ENCODE measurements around the gene ZDHHC7.

The ZDHHC7 gene

DNA sequence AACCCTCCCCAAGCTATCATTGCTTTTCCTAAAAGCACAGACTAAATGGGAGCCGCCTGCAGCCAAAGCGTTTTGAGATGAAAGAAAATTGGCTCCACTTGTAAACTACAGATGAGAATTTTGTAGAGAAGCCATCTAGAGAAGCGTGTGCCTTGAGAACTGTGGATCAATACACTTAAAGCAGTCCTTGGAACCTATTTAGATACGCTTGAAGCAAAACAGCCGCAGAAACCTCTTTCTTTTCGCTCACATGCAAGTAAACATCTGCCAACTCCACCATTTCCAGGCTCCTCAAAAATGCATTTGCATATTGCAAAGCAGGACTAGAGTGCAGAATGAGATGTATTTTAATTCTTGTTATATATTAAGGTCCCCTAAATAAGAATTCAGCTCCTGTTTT is 29.4 kb upstream of the ZDHHC7 start:
- TF ChIP-seq CTCF (IDR thresholded peaks at IDR 0.05), result no peak

- TF ChIP-seq CTCF (IDR thresholded peaks at IDR 0.05), result no peak
Measured at GRCh38 chr16:85037721-85038120, 26.4 kb upstream of the ZDHHC7 start.

DNA sequence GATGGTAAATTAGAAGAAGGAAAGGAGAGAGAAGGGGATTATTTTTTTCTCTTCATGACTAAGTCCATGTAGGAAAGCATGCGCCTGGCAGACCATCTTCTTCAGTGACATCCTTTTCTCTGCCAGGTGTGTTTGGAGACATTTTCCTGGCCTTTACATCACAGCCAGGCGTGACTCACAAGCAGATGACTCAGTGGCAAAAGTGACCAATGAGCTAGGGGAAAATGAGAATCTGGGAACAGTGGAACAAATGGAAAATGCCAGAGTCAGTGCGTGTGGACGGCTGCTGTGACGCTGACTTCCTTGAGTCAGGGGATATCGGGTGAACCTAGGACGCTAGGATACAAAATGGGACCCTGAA is 25.7 kb upstream of the ZDHHC7 start:
- no peak for TF ChIP-seq CTCF (IDR thresholded peaks at IDR 0.05)

GRCh38 chr16:85036236-85037049 is 25.1 kb upstream of the ZDHHC7 start:
- no peak for TF ChIP-seq CTCF (IDR thresholded peaks at IDR 0.05)

GRCh38 chr16:85034591-85035433 is 23.5 kb upstream of the ZDHHC7 start:
- TF ChIP-seq CTCF (IDR thresholded peaks at IDR 0.05), result no peak

DNA sequence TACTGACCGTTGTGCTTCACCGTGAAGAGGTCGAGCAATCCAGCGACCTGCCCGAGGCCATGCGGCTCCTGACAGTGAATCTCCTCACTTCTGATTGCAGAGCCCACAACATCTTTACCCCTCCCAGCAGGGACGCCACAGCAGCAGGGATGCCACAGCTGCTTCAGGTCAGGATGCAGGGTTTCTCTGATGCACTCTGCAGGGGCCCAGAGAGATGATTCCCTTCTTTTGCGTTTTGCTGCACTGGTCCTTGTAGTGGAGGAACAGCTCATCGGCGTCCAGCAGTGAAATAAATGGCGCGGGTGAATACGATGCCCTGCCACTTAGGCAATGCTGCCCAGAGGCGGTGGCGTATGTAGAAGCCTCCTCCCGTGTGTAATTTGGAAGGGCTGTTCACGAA is 21.8 kb upstream of the ZDHHC7 start:
- TF ChIP-seq CTCF (IDR thresholded peaks at IDR 0.05), result no peak

DNA sequence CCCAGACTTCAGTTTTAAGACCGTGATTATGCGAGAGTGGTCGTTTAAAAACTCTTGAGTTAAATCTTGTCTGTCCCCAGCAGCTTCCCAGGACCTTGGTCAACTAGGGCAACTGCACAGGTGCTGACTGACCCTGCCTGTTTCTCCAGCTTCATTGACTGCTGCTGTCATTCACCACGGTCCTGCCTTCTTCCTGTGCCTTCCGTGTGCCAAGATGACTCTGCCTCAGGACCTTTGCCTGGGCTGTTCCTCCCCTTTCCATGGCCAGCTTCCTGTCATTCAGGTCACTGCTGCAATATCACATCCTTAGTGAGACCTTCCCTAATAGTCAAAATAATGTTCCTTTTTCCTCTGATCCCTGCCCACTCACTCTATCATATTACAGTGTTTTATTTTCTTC is 20.1 kb upstream of the ZDHHC7 start:
- no peak for TF ChIP-seq CTCF (IDR thresholded peaks at IDR 0.05)
